Thoracic aorta (tissue), 2 donors: ENCODE measurements around the gene ADGRL3. TPM values are rescaled to one million over a fixed set of nuclear protein-coding genes. Genes with fewer than 3 reads are reported as not detected.

ENCODE experiments used
- ATAC-seq: fragments of 150-250 bp; one replicate; pipeline ENCODE4 v1.8.0; 2017; ENCODE audit warnings: low read depth; ENCODE audit not compliant: insufficient number of reproducible peaks, low FRiP score
- DNase-seq: peaks from one replicate; pipeline ENCODE4 v3.0.0-alpha.2; 2020; ENCODE audit warnings: low spot score
- H3K27ac ChIP-seq, 2 donors: fragments of 200-600 bp; sonication (generic); 1 replicate in 1 of 2; 2 replicates in 1 of 2; pipeline ENCODE4 v1.5.1; 2016; ENCODE audit warnings: mild to moderate bottlenecking in 2 of 2, moderate library complexity in 2 of 2
- H3K27me3 ChIP-seq: fragments of 200-600 bp; sonication (generic); replicated peaks from 2 replicates; pipeline ENCODE4 v1.6.0; 2016; ENCODE audit warnings: mild to moderate bottlenecking; ENCODE audit not compliant: insufficient read depth
- H3K36me3 ChIP-seq: fragments of 200-600 bp; sonication (generic); one replicate; pipeline ENCODE4 v1.5.1; 2016
- H3K4me1 ChIP-seq, 2 donors: fragments of 200-600 bp; sonication (generic); 1 replicate in 1 of 2; 2 replicates in 1 of 2; pipeline versions ENCODE4 v1.5.1 to v1.6.0; 2016; ENCODE audit warnings: low read depth in 2 of 2, mild to moderate bottlenecking in 1 of 2; ENCODE audit not compliant: control insufficient read depth in 1 of 2
- H3K4me3 ChIP-seq: fragments of 200-600 bp; sonication (generic); 2 replicates; pipeline ENCODE4 v1.5.1; 2016; ENCODE audit warnings: mild to moderate bottlenecking
- H3K9me3 ChIP-seq: fragments of 200-600 bp; sonication (generic); 2 replicates; pipeline ENCODE4 v1.5.1; 2016
- CTCF ChIP-seq: fragments of 200-600 bp; sonication (generic); IDR thresholded peaks from one replicate; pipeline ENCODE4 v1.5.1; 2019; ENCODE audit warnings: antibody characterized with exemption
- total RNA-seq, 2 donors: library from RNA; depleted of rRNA; stranded (reverse); fragments of >200 nt; gene quantifications; one replicate each; pipeline versions ENCODE4 v1.1.0 to v1.2.3, GENCODE V29; 2016

The ADGRL3 gene
- total RNA-seq, 2 donors from 2014 or later, result 17.5 to 18.1 TPM

GRCh38 chr4:61320631-61321030 lies 120.5 kb downstream of the ADGRL3 start:
- Histone ChIP-seq H3K27me3 (no peaks in the 10 kb centered on the region), H3K4me1 (peaks cover 10 to 22% of the 10 kb centered on the region in 2 donors), H3K9me3 (peaks cover 6% of the 10 kb centered on the region), H3K36me3 (no peaks in the 10 kb centered on the region), H3K27ac (no peak overlapping the region), H3K4me3 (no peak overlapping the region)
- no peak for TF ChIP-seq CTCF
- ATAC-seq (no peak), DNase-seq (no peak)

- no peak overlapping the region for H3K27ac ChIP-seq
- H3K4me1 ChIP-seq, result peaks cover 0 to 5% of the 10 kb centered on the region in 2 donors
- DNase-seq (no peak), ATAC-seq (no peak)
- no peak overlapping the region for H3K4me3 ChIP-seq
- H3K27me3 ChIP-seq, result no peaks in the 10 kb centered on the region
- H3K9me3 ChIP-seq, result peaks cover 4% of the 10 kb centered on the region
- no peaks in the 10 kb centered on the region for H3K36me3 ChIP-seq
- no peak for TF ChIP-seq CTCF
Measured at GRCh38 chr4:61332693-61333092, 132.6 kb downstream of the ADGRL3 start.

GRCh38 chr4:61333490-61333889 lies 133.4 kb downstream of the ADGRL3 start:
- ATAC-seq (no peak), DNase-seq (no peak)
- Histone ChIP-seq H3K4me3 (no peak overlapping the region), H3K27ac (no peak overlapping the region), H3K36me3 (no peaks in the 10 kb centered on the region), H3K27me3 (no peaks in the 10 kb centered on the region), H3K9me3 (peaks cover 4% of the 10 kb centered on the region), H3K4me1 (peaks cover 0 to 5% of the 10 kb centered on the region in 2 donors)
- TF ChIP-seq CTCF, result no peak

- Histone ChIP-seq H3K4me1 (peaks cover 0 to 5% of the 10 kb centered on the region in 2 donors), H3K27me3 (no peaks in the 10 kb centered on the region), H3K4me3 (no peak overlapping the region), H3K9me3 (no peaks in the 10 kb centered on the region), H3K27ac (no peak overlapping the region), H3K36me3 (no peaks in the 10 kb centered on the region)
- no peak for TF ChIP-seq CTCF
- ATAC-seq (no peak), DNase-seq (no peak)
Measured at GRCh38 chr4:61335241-61335763, 135.2 kb downstream of the ADGRL3 start.

GRCh38 chr4:61336488-61336887 lies 136.4 kb downstream of the ADGRL3 start:
- no peak overlapping the region for H3K4me3 ChIP-seq
- no peak for ATAC-seq
- no peaks in the 10 kb centered on the region for H3K36me3 ChIP-seq
- no peaks in the 10 kb centered on the region for H3K9me3 ChIP-seq
- no peaks in the 10 kb centered on the region for H3K27me3 ChIP-seq
- H3K4me1 ChIP-seq, result peaks cover 0 to 5% of the 10 kb centered on the region in 2 donors
- TF ChIP-seq CTCF, result no peak
- DNase-seq, result no peak
- no peak overlapping the region for H3K27ac ChIP-seq
